ENCODE data around the gene MST1. TPM values are rescaled to one million over a fixed set of nuclear protein-coding genes. Genes with fewer than 3 reads are reported as not detected.

MST1 gene
- total and polyA plus RNA-seq, 2 experiments from 2014 or later, result 116 to 158 TPM

- no peak overlapping the region for H3K4me3 ChIP-seq
- no peak for DNase-seq (ENCODE audit: low spot score)
- H3K79me2 ChIP-seq, result no peaks in the 10 kb centered on the region
- H3K9me3 ChIP-seq (ENCODE audit: low read depth), result no peaks in the 10 kb centered on the region
- no peak overlapping the region for H2AFZ ChIP-seq
- H3K27ac ChIP-seq, result no peak overlapping the region
- WGBS (ENCODE audit: low lambda C conversion rate, missing lambda C conversion rate), result 97% methylated on average over 13 of the region's 13 CpGs
- H3K36me3 ChIP-seq (replicated peaks; ENCODE audit: insufficient read depth, low read depth), result no peaks in the 10 kb centered on the region
- H3K27me3 ChIP-seq, result no peaks in the 10 kb centered on the region
- no peak overlapping the region for H3K4me2 ChIP-seq
- TF ChIP-seq EZH2 (IDR thresholded peaks at IDR 0.05; ENCODE audit: borderline replicate concordance) (no peak), EZH2phosphoT487 (IDR thresholded peaks at IDR 0.05; ENCODE audit: low read depth, severe bottlenecking, unreplicated experiment) (no peak), CTCF (IDR thresholded peaks at IDR 0.05; ENCODE audit: poor library complexity) (no peak)
- peaks cover 3% of the 10 kb centered on the region for H4K20me1 ChIP-seq (ENCODE audit: insufficient read depth, poor library complexity, severe bottlenecking)
- peaks cover 10% of the 10 kb centered on the region for H3K4me1 ChIP-seq (ENCODE audit: insufficient read depth)
- no peaks in the 10 kb centered on the region for H3K9me2 ChIP-seq (replicated peaks; ENCODE audit: insufficient read depth)
These were observed 25.7 kb upstream of the MST1 start for GRCh38 chr3:49714728-49715550.

GRCh38 chr3:49713336-49714105 is 24.2 kb upstream of the MST1 start:
- Histone ChIP-seq H3K4me3 (no peak overlapping the region), H3K79me2 (no peaks in the 10 kb centered on the region), H3K4me2 (no peak overlapping the region), H3K36me3 (replicated peaks; ENCODE audit: insufficient read depth, low read depth) (no peaks in the 10 kb centered on the region), H3K27me3 (no peaks in the 10 kb centered on the region), H3K9me3 (ENCODE audit: low read depth) (no peaks in the 10 kb centered on the region), H3K9me2 (replicated peaks; ENCODE audit: insufficient read depth) (no peaks in the 10 kb centered on the region), H3K27ac (no peak overlapping the region), H4K20me1 (ENCODE audit: insufficient read depth, poor library complexity, severe bottlenecking) (no peaks in the 10 kb centered on the region), H2AFZ (no peak overlapping the region), H3K4me1 (ENCODE audit: insufficient read depth) (peaks cover under 1% of the 10 kb centered on the region)
- no peak for DNase-seq (ENCODE audit: low spot score)
- TF ChIP-seq EZH2phosphoT487 (IDR thresholded peaks at IDR 0.05; ENCODE audit: low read depth, severe bottlenecking, unreplicated experiment) (no peak), CTCF (IDR thresholded peaks at IDR 0.05; ENCODE audit: poor library complexity) (no peak), EZH2 (IDR thresholded peaks at IDR 0.05; ENCODE audit: borderline replicate concordance) (no peak)
- WGBS (ENCODE audit: low lambda C conversion rate, missing lambda C conversion rate), result 94% methylated on average over 21 of the region's 25 CpGs

GRCh38 chr3:49712631-49713317 is 23.5 kb upstream of the MST1 start:
- no peaks in the 10 kb centered on the region for H3K9me3 ChIP-seq (ENCODE audit: low read depth)
- H3K79me2 ChIP-seq, result no peaks in the 10 kb centered on the region
- 76% methylated on average over 7 of the region's 7 CpGs for WGBS (ENCODE audit: low lambda C conversion rate, missing lambda C conversion rate)
- H3K36me3 ChIP-seq (replicated peaks; ENCODE audit: insufficient read depth, low read depth), result no peaks in the 10 kb centered on the region
- no peak overlapping the region for H3K4me3 ChIP-seq
- no peak for TF ChIP-seq CTCF (IDR thresholded peaks at IDR 0.05; ENCODE audit: poor library complexity)
- no peak for TF ChIP-seq EZH2 (IDR thresholded peaks at IDR 0.05; ENCODE audit: borderline replicate concordance)
- TF ChIP-seq EZH2phosphoT487 (IDR thresholded peaks at IDR 0.05; ENCODE audit: low read depth, severe bottlenecking, unreplicated experiment), result no peak
- H3K9me2 ChIP-seq (replicated peaks; ENCODE audit: insufficient read depth), result no peaks in the 10 kb centered on the region
- H3K27me3 ChIP-seq, result no peaks in the 10 kb centered on the region
- no peak overlapping the region for H3K4me2 ChIP-seq
- no peaks in the 10 kb centered on the region for H3K4me1 ChIP-seq (ENCODE audit: insufficient read depth)
- no peak overlapping the region for H2AFZ ChIP-seq
- DNase-seq (ENCODE audit: low spot score), result no peak
- no peaks in the 10 kb centered on the region for H4K20me1 ChIP-seq (ENCODE audit: insufficient read depth, poor library complexity, severe bottlenecking)
- H3K27ac ChIP-seq, result no peak overlapping the region
